DND-41 (cell line): ENCODE data around the gene TOM1L1.

Source experiments
- CTCF ChIP-seq: IDR thresholded peaks from 2 replicates; pipeline ENCODE4 v1.5.1; 2012; ENCODE audit warnings: borderline replicate concordance, low read length, moderate library complexity, mild to moderate bottlenecking; ENCODE audit not compliant: poor library complexity, severe bottlenecking; ENCODE audit errors: extremely low read depth
- EZH2 ChIP-seq: IDR thresholded peaks from 3 replicates; pipeline ENCODE4 v1.6.1; 2012; ENCODE audit warnings: borderline replicate concordance, low read depth, mild to moderate bottlenecking, moderate library complexity, low read length, inconsistent platforms; ENCODE audit not compliant: severe bottlenecking

- TF ChIP-seq CTCF (no peak), EZH2 (no peak)
These were observed 90.9 kb downstream of the TOM1L1 start for GRCh38 chr17:54991567-54991966.
